Thoracic aorta (tissue), 2 donors: ENCODE data around the gene ARSB. TPM values are rescaled to one million over a fixed set of nuclear protein-coding genes. Genes with fewer than 3 reads are reported as not detected.

Experiments
- ATAC-seq: fragments of 150-250 bp; one replicate; pipeline ENCODE4 v1.8.0; 2017; ENCODE audit warnings: low read depth; ENCODE audit not compliant: insufficient number of reproducible peaks, low FRiP score
- DNase-seq: peaks from one replicate; pipeline ENCODE4 v3.0.0-alpha.2; 2020; ENCODE audit warnings: low spot score
- H3K27ac ChIP-seq, 2 donors: fragments of 200-600 bp; sonication (generic); 1 replicate in 1 of 2; 2 replicates in 1 of 2; pipeline ENCODE4 v1.5.1; 2016; ENCODE audit warnings: mild to moderate bottlenecking in 2 of 2, moderate library complexity in 2 of 2
- H3K27me3 ChIP-seq: fragments of 200-600 bp; sonication (generic); replicated peaks from 2 replicates; pipeline ENCODE4 v1.6.0; 2016; ENCODE audit warnings: mild to moderate bottlenecking; ENCODE audit not compliant: insufficient read depth
- H3K36me3 ChIP-seq: fragments of 200-600 bp; sonication (generic); one replicate; pipeline ENCODE4 v1.5.1; 2016
- H3K4me1 ChIP-seq, 2 donors: fragments of 200-600 bp; sonication (generic); 1 replicate in 1 of 2; 2 replicates in 1 of 2; pipeline versions ENCODE4 v1.5.1 to v1.6.0; 2016; ENCODE audit warnings: low read depth in 2 of 2, mild to moderate bottlenecking in 1 of 2; ENCODE audit not compliant: control insufficient read depth in 1 of 2
- H3K4me3 ChIP-seq: fragments of 200-600 bp; sonication (generic); 2 replicates; pipeline ENCODE4 v1.5.1; 2016; ENCODE audit warnings: mild to moderate bottlenecking
- H3K9me3 ChIP-seq: fragments of 200-600 bp; sonication (generic); 2 replicates; pipeline ENCODE4 v1.5.1; 2016
- total RNA-seq, 2 donors: library from RNA; depleted of rRNA; stranded (reverse); fragments of >200 nt; gene quantifications; one replicate each; pipeline versions ENCODE4 v1.1.0 to v1.2.3, GENCODE V29; 2016
- TF ChIP-seq, protein P1 (sequence below): fragments of 200-600 bp; sonication (generic); IDR thresholded peaks from one replicate; pipeline ENCODE4 v1.5.1; 2019; ENCODE audit warnings: antibody characterized with exemption

The ARSB gene
- total RNA-seq, 2 donors from 2014 or later = 26.1 to 36.0 TPM

DNA sequence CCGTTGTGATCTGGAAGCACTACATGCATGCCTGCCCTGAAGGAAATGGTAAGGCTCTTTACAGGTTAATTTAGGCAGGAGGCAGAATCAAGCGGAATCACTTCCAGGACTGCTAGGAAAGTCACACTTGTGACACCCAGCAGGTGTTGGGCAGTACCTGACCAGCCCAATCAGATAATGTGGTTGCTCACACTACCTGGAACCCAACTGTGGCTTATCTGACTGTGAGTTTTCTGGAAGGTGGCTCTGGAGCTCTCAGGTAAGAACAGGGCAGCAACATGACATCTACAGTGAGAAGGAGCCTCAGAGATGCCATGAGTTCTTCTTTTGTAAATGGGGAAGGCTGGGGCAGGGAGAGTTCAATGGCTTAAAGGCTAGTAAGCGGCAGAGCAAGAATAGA is 146.4 kb downstream of the ARSB start:
- no peaks in the 10 kb centered on the region for H3K36me3 ChIP-seq
- ATAC-seq = no peak
- no peaks in the 10 kb centered on the region for H3K9me3 ChIP-seq
- no peaks in the 10 kb centered on the region for H3K27me3 ChIP-seq
- TF ChIP-seq, protein P1, sequence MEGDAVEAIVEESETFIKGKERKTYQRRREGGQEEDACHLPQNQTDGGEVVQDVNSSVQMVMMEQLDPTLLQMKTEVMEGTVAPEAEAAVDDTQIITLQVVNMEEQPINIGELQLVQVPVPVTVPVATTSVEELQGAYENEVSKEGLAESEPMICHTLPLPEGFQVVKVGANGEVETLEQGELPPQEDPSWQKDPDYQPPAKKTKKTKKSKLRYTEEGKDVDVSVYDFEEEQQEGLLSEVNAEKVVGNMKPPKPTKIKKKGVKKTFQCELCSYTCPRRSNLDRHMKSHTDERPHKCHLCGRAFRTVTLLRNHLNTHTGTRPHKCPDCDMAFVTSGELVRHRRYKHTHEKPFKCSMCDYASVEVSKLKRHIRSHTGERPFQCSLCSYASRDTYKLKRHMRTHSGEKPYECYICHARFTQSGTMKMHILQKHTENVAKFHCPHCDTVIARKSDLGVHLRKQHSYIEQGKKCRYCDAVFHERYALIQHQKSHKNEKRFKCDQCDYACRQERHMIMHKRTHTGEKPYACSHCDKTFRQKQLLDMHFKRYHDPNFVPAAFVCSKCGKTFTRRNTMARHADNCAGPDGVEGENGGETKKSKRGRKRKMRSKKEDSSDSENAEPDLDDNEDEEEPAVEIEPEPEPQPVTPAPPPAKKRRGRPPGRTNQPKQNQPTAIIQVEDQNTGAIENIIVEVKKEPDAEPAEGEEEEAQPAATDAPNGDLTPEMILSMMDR = no peak
- no peak overlapping the region for H3K4me3 ChIP-seq
- DNase-seq = no peak
- peaks cover 0 to 7% of the 10 kb centered on the region in 2 donors for H3K4me1 ChIP-seq
- no peak overlapping the region for H3K27ac ChIP-seq

DNA sequence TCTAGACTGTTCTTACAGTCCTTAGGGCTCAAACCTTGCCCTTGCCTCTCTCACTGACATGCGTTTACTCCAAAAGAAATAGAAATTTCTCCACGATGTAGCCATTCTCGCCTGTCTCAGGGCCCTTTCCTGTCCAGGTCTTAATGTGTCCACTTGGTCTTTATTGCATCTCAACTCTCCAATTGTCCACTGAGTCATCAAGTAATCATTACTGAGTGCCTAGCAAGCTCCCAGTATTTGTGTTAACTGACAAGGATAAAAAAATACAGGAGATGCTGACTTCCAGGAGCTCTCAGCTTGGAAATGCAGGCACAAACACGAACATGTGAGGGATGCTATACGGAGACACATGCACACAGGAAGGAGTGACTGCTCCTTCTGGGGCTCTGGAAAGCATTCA is 147.3 kb downstream of the ARSB start:
- TF ChIP-seq, protein P1 = no peak
- no peak overlapping the region for H3K4me3 ChIP-seq
- no peaks in the 10 kb centered on the region for H3K4me1 ChIP-seq
- DNase-seq (no peak), ATAC-seq (no peak)
- H3K36me3 ChIP-seq = no peaks in the 10 kb centered on the region
- H3K27ac ChIP-seq = no peak overlapping the region
- H3K27me3 ChIP-seq = no peaks in the 10 kb centered on the region
- no peaks in the 10 kb centered on the region for H3K9me3 ChIP-seq

DNA sequence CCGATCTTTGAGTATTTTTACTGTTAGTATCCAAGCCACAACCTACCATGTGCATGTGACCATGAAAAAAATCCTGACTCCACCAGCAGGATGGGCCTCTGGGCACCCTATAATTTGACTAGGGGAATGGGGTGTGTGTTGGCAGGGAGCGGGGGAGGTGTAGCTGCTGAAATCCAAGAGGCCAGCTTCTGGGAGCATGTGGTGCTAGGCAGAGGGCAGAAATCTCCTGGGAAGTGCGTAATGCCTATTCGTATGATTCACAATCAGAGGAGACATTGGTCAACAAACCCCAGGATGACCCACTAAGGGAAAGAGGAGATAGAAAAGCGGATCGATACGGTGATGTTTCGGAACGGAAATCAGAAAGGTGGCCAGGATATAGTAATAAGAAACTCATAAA is 149.9 kb downstream of the ARSB start:
- no peaks in the 10 kb centered on the region for H3K27me3 ChIP-seq
- ATAC-seq = no peak
- TF ChIP-seq, protein P1 = no peak

DNA sequence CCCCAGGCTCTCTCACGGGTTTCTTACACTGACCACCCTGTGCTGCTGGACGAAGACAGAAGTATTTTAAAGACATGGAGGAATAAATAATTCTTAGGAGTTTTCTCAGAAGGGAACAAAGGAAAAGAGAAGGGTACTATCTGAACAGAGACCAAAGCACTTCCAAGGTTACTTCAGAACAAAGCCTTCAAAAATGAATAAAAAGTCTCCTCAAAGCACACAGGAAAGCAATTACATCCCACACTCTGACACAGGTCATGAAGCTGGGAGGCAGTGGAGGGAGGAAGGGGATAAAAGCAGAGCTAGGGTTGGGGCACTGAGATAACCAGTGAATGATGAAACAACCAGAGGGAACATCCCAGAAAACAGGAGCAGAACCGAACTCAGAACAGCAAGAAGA is 151.8 kb downstream of the ARSB start:
- Histone ChIP-seq H3K4me3 (no peak overlapping the region), H3K36me3 (no peaks in the 10 kb centered on the region), H3K4me1 (peaks cover 13 to 18% of the 10 kb centered on the region in 2 donors), H3K27ac (no peak overlapping the region), H3K9me3 (no peaks in the 10 kb centered on the region), H3K27me3 (no peaks in the 10 kb centered on the region)
- TF ChIP-seq, protein P1 = no peak
- ATAC-seq (no peak), DNase-seq (no peak)

More for the DNA sequence above, 149.9 kb downstream of the ARSB start:
- Histone ChIP-seq H3K36me3 (no peaks in the 10 kb centered on the region), H3K27ac (no peak overlapping the region), H3K9me3 (no peaks in the 10 kb centered on the region), H3K4me1 (peaks cover 7 to 11% of the 10 kb centered on the region in 2 donors), H3K4me3 (no peak overlapping the region)
- no peak for DNase-seq

DNA sequence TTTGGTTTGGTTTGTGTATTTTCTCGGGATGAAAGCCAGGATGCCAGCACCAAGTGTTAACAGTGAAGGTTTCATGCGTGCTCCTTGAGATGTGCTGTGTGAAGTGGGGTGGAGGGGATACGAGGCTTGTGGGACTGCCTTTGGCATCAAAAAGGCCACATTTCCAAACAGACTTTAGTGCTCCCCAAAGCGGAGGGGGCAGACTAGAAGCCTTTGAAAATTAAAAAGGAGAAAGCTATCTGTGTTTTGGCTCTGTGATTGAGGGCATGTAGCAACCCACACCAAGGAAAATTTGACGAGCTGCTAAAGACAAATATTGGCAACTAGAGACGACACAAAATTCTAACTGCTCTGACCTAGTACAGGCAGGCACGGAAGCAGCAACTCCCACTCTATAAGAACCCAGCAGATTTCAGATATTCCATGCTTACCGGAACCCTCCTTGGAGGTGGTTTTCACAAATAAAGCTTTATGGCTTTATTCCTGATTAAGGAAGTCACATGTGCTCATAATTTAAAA is 154.5 kb downstream of the ARSB start:
- DNase-seq (no peak), ATAC-seq (no peak)
- H3K27ac ChIP-seq = peak overlapping the region; percentile 34 to 49
- H3K4me1 ChIP-seq = peaks cover 13 to 26% of the 10 kb centered on the region in 2 donors
- no peaks in the 10 kb centered on the region for H3K9me3 ChIP-seq
- no peak overlapping the region for H3K4me3 ChIP-seq
- H3K36me3 ChIP-seq = no peaks in the 10 kb centered on the region
- TF ChIP-seq, protein P1 = no peak
- H3K27me3 ChIP-seq = no peaks in the 10 kb centered on the region
